Liver (tissue), 3 donors: ENCODE data around the gene LHX3.

Experiments
- CTCF ChIP-seq: fragments of 150-350 bp; IDR thresholded peaks from 2 replicates; pipeline ENCODE4 v1.5.1; 2017; ENCODE audit warnings: improper control_type of control experiment, low read depth, low read length; ENCODE audit not compliant: missing input control
- GABPA ChIP-seq, 2 donors: IDR thresholded peaks in 1 of 2; conservative IDR thresholded peaks in 1 of 2; 2 replicates each; pipeline ENCODE4 v1.6.1; 2016; ENCODE audit warnings: antibody characterized with exemption in 2 of 2, mild to moderate bottlenecking in 1 of 2, moderate library complexity in 1 of 2
- JUND ChIP-seq, 2 donors: IDR thresholded peaks; 2 replicates each; pipeline ENCODE4 v1.6.1; 2016; ENCODE audit warnings: antibody characterized with exemption in 2 of 2
- MAX ChIP-seq: IDR thresholded peaks from 2 replicates; pipeline ENCODE4 v1.6.1; 2016; ENCODE audit warnings: antibody characterized with exemption
- RAD21 ChIP-seq, 2 donors: IDR thresholded peaks; 2 replicates each; pipeline ENCODE4 v1.6.1; 2016; ENCODE audit warnings: antibody characterized with exemption in 2 of 2, mild to moderate bottlenecking in 2 of 2
- TAF1 ChIP-seq: conservative IDR thresholded peaks from 2 replicates; pipeline ENCODE4 v1.6.1; 2016; ENCODE audit warnings: antibody characterized with exemption, mild to moderate bottlenecking
- TF ChIP-seq, protein P1 (sequence below): IDR thresholded peaks from 2 replicates; pipeline ENCODE4 v1.6.1; 2016; ENCODE audit warnings: antibody characterized with exemption
- donor health status: healthy.
- donor health status: healthy.

DNA sequence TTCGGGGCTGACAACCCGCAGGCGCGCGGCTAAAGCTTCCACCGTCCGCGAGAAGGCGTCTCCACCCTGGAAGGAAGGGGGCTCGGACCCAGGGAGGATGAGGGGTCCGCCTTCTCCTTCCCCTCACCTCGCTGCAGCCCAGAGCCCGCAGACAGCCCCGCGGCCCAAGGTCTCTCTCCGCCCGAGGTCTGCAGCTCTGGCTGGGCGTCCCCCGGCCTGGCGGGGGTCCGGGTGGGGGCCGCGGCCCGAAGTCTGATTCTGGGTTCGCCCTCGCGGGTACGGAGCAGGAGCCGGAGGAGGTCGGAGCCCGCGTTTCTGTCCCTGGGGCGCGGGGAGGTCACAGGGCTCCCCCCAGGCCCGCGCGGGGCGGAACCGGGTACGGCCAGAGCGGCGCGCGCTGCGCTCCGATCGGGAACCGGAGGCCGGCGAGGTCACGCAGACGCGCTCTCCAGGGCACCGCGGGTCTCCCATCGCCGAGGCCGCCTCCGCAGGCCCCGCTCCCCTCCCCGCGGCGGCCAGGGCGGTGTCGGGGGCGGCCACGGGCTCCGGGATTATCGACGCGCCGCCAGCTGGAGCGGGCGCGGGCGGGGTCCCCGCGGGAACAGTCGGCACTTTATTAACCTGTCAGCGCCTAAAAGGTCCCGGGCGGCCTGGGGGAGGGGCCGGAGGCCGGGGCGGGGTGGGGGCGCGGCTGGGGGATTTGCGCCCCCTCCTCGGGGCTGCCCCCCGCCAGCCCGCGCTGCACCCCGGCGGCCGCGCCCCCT lies 11.6 kb downstream of the LHX3 start:
- TF ChIP-seq CTCF (no peak), GABPA (IDR thresholded peaks at IDR 0.05 in 1 of 2, conservative IDR thresholded peaks at IDR 0.05 in 1 of 2) (no peak), TAF1 (no peak), MAX (no peak), JUND (IDR thresholded peaks at IDR 0.05) (no peak), RAD21 (IDR thresholded peaks at IDR 0.05) (no peak)
- TF ChIP-seq, protein P1, sequence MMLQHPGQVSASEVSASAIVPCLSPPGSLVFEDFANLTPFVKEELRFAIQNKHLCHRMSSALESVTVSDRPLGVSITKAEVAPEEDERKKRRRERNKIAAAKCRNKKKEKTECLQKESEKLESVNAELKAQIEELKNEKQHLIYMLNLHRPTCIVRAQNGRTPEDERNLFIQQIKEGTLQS, result no peak
